ENCODE measurements around the gene PRKAB1. TPM values are rescaled to one million over a fixed set of nuclear protein-coding genes. Genes with fewer than 3 reads are reported as not detected.

PRKAB1 gene
- total RNA-seq, 1 experiment from 2014 or later: 30.0 TPM

GRCh38 chr12:119683816-119684215 is 15.9 kb downstream of the PRKAB1 start:
- Histone ChIP-seq H3K9me3 (ENCODE audit: insufficient read depth, low read depth) (no peaks in the 10 kb centered on the region), H3K4me2 (no peak overlapping the region), H3K27ac (no peak overlapping the region), H3K79me2 (ENCODE audit: low read depth) (no peaks in the 10 kb centered on the region), H3K9me2 (ENCODE audit: insufficient read depth) (no peaks in the 10 kb centered on the region), H3F3A (ENCODE audit: insufficient read depth, low read depth) (no peaks in the 10 kb centered on the region; the same call in 1 of the 2 replicates), H4K20me1 (ENCODE audit: insufficient read depth) (no peaks in the 10 kb centered on the region), H3K4me1 (replicated peaks; ENCODE audit: insufficient read depth) (no peaks in the 10 kb centered on the region), H2AFZ (no peak overlapping the region), H3K36me3 (ENCODE audit: low read depth) (0 out of 2 replicates have a peak, but pooled peaks cover 3% of the 10 kb centered on the region), H3K27me3 (ENCODE audit: insufficient read depth, low read depth) (no peaks in the 10 kb centered on the region), H3K4me3 (no peak overlapping the region)
- TF ChIP-seq EZH2 (IDR thresholded peaks at IDR 0.05; ENCODE audit: low read depth): no peak
- DNase-seq: no peak
- ChIA-PET CTCF (no interaction called here), POLR2A (ENCODE audit: unreplicated experiment) (no interaction called here)
- intact Hi-C loops (cut with micrococcal nuclease; ENCODE audit: unreplicated experiment): no loop called here
- BruUV-seq (replicated peaks): no TSS peak

- CTCF ChIA-PET: no interaction called here
- Histone ChIP-seq H3K4me1 (replicated peaks; ENCODE audit: insufficient read depth) (no peaks in the 10 kb centered on the region), H3K9me2 (ENCODE audit: insufficient read depth) (no peaks in the 10 kb centered on the region), H3K4me2 (no peak overlapping the region), H4K20me1 (ENCODE audit: insufficient read depth) (no peaks in the 10 kb centered on the region), H3K36me3 (ENCODE audit: low read depth) (no peaks in the 10 kb centered on the region), H3K27me3 (ENCODE audit: insufficient read depth, low read depth) (no peaks in the 10 kb centered on the region), H3K27ac (no peak overlapping the region), H2AFZ (no peak overlapping the region), H3K79me2 (ENCODE audit: low read depth) (no peaks in the 10 kb centered on the region), H3K9me3 (ENCODE audit: insufficient read depth, low read depth) (no peaks in the 10 kb centered on the region), H3K4me3 (no peak overlapping the region), H3F3A (ENCODE audit: insufficient read depth, low read depth) (no peaks in the 10 kb centered on the region; the same call in 1 of the 2 replicates)
- no peak for DNase-seq
- intact Hi-C loops (cut with micrococcal nuclease; ENCODE audit: unreplicated experiment): no loop called here
- POLR2A ChIA-PET (ENCODE audit: unreplicated experiment): no interaction called here
- no peak for TF ChIP-seq EZH2 (IDR thresholded peaks at IDR 0.05; ENCODE audit: low read depth)
- no peak for TF ChIP-seq CTCF (conservative IDR thresholded peaks at IDR 0.05)
- no TSS peak for BruUV-seq (replicated peaks)
These were observed 16.9 kb downstream of the PRKAB1 start for GRCh38 chr12:119684711-119685369.

- DNase-seq: no peak
- no peak overlapping the region for H3K27ac ChIP-seq
- H3F3A ChIP-seq (ENCODE audit: insufficient read depth, low read depth): no peaks in the 10 kb centered on the region; the same call in 1 of the 2 replicates
- intact Hi-C loops (cut with micrococcal nuclease; ENCODE audit: unreplicated experiment): no loop called here
- ChIA-PET CTCF (no interaction called here), POLR2A (ENCODE audit: unreplicated experiment) (no interaction called here)
- no peak overlapping the region for H2AFZ ChIP-seq
- H3K9me2 ChIP-seq (ENCODE audit: insufficient read depth): no peaks in the 10 kb centered on the region
- H3K79me2 ChIP-seq (ENCODE audit: low read depth): no peaks in the 10 kb centered on the region
- H3K4me1 ChIP-seq (replicated peaks; ENCODE audit: insufficient read depth): no peaks in the 10 kb centered on the region
- no peaks in the 10 kb centered on the region for H3K36me3 ChIP-seq (ENCODE audit: low read depth)
- no peak overlapping the region for H3K4me2 ChIP-seq
- no peak for TF ChIP-seq EZH2 (IDR thresholded peaks at IDR 0.05; ENCODE audit: low read depth)
- no peak for TF ChIP-seq CTCF (conservative IDR thresholded peaks at IDR 0.05)
- no peaks in the 10 kb centered on the region for H4K20me1 ChIP-seq (ENCODE audit: insufficient read depth)
- no peaks in the 10 kb centered on the region for H3K9me3 ChIP-seq (ENCODE audit: insufficient read depth, low read depth)
- no TSS peak for BruUV-seq (replicated peaks)
- H3K27me3 ChIP-seq (ENCODE audit: insufficient read depth, low read depth): no peaks in the 10 kb centered on the region
- no peak overlapping the region for H3K4me3 ChIP-seq
These were observed 17.4 kb downstream of the PRKAB1 start for GRCh38 chr12:119685375-119685774.

- CTCF ChIA-PET: no interaction called here
- POLR2A ChIA-PET (ENCODE audit: unreplicated experiment): no interaction called here
These were observed 18.4 kb downstream of the PRKAB1 start for GRCh38 chr12:119686355-119686754.

More at GRCh38 chr12:119686355-119686754, 18.4 kb downstream of the PRKAB1 start:
- TF ChIP-seq CTCF (conservative IDR thresholded peaks at IDR 0.05): no peak
- Histone ChIP-seq H3K36me3 (ENCODE audit: low read depth) (no peaks in the 10 kb centered on the region), H3K9me2 (ENCODE audit: insufficient read depth) (no peaks in the 10 kb centered on the region), H3K4me3 (no peak overlapping the region), H2AFZ (no peak overlapping the region), H3K79me2 (ENCODE audit: low read depth) (no peaks in the 10 kb centered on the region), H4K20me1 (ENCODE audit: insufficient read depth) (no peaks in the 10 kb centered on the region), H3K9me3 (ENCODE audit: insufficient read depth, low read depth) (no peaks in the 10 kb centered on the region), H3F3A (ENCODE audit: insufficient read depth, low read depth) (no peaks in the 10 kb centered on the region; the same call in 1 of the 2 replicates), H3K4me1 (replicated peaks; ENCODE audit: insufficient read depth) (no peaks in the 10 kb centered on the region), H3K27ac (no peak overlapping the region), H3K4me2 (no peak overlapping the region), H3K27me3 (ENCODE audit: insufficient read depth, low read depth) (no peaks in the 10 kb centered on the region)
- intact Hi-C loops (cut with micrococcal nuclease; ENCODE audit: unreplicated experiment): no loop called here
- no TSS peak for BruUV-seq (replicated peaks)
- DNase-seq: no peak
